DMS79 treated with DMSO at 0.1 percent for 48 hours (cell line): ENCODE measurements around the gene EXOC6B.

ENCODE experiments used
- DNase-seq: peaks from one replicate; lab custom pipeline; 2025; lab: John Stamatoyannopoulos, UW

Gene EXOC6B

DNA sequence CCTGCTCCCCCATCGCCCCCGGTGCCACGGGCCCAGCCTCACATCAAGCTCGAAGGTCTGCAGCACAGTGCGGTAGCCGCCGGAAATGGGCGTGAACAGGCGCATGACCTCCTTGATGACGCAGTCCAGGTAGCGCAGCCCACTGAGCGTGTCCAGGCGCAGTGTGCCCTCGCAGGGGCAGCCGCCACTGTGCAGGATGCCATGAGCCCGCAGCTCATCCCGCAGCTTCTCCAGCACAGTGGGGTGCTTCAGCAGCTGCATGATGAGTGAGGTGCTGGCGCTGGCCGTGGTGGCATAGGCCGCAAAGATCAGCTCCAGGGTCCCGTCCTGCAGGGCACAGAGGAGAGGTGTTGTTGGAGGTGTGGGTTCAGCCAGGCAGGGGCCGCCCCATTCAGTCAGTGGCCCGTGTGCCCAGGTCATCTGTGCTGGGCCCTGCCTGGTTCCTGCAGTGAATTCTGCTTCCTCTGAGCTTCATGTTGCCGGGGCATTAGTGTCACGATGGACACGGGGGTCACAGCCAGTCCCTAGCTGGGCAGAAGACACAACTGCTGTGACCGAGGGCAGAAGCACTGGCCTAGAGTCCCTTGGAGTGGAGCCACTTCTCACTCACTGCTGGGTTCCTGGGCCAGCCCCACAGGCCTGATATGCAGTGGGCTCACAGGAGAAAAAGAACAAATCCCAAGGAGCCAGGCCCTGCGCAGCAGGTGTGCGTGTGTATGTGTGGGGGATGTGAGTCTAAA, 692.7 kb downstream of the EXOC6B start:
- no peak for DNase-seq

DNA sequence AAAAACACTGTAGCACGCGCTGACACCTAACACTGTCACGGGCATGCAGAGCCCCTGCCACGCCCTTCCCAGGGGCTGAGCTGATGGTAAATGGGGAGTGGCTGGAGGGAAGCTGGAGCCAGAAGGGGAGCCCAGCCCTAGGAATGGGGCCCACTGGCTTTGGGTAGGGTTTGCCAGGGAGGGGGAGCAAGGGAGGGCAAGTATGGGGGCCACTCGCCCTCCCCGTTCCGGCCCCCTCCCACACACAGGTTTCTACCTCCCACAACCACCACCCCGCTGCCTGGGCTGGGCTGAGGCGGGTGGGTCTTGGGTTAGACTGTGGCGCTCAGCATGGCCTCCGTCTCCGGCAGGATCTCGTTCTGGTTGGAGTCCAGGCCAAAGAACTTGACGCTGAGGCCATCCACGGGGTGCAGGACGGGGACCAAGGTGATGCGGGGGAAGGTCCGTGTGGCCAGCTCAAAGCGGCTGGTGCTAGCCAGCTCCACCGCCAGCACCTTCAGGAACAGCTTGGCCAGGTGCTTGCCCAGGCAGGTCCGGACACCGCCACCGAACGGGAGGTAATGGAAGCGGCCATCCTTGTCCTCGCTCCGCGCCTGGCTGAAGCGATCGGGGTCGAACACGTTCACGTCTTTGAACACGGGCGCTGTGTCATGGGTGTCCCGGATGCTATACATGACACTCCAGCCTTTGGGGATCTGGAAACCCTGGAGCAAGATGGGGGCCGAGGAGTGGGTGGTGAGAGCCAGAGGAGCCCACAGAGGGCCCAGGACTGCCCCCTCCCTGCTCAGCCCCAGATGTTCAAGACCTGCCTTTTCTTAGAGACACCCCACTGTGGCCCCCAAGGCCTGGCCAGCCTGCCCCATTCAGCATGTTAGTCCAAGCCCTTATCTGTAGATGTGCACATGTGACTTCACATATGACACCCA, 693.7 kb downstream of the EXOC6B start:
- no peak for DNase-seq

DNA sequence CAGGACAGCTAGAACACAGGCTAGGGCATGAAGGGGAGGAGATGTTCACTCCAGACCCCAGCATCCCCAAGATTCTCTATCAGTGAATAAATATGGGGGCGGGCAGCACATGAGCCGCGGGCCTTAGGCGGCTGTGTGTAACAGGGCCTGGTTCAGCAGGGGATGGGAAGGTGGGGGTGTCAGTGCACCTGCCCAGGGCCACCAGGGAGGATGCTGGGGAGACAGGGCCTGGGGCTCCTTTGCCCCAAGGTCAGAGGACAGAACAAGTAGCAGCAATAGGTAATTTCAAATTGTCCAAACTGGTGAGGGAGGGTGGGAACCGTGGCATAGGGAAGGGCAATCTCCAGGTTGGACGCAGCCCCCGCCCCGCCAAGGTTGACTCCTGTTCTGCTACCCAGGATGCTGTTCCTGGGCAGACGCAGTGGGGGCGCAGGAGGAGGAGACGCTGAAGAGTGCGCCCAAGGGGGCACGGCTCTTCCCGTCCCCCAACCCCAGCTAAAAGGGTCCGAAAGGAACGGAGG, 694.4 kb downstream of the EXOC6B start:
- no peak for DNase-seq

DNA sequence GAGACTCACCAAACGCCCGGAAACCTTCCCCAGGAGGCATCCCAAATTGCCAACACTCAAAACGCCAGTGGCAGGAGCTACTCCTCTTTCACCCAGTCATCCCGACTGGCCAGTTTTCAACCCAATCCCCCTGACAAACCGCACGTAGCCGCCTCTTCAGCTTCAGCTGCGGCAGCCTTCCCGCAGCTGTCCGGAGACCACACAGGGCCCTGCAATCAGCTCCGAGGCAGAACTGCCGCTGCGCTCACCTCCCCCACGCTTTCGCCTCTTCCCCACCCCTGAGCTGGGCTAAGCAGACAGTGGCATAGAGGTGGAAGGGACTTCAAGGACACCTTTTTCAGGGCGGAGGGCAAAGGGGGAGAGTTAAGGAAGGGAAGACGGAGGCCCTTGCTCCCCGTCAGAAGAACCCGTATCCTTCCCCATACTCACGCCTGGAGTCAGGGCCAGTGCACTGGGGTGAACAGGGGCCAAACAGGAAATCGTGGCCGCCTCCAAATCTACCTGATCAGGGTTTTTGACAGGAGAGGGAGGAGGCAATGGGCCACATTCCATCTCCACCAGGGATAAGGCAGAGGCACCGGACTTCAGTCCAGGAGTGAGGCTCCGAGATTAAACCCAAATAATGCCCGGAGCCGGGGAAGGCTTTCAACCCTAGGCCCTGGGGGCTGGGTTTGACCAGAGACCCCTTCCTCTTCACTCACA, 695.0 kb downstream of the EXOC6B start:
- no peak for DNase-seq

DNA sequence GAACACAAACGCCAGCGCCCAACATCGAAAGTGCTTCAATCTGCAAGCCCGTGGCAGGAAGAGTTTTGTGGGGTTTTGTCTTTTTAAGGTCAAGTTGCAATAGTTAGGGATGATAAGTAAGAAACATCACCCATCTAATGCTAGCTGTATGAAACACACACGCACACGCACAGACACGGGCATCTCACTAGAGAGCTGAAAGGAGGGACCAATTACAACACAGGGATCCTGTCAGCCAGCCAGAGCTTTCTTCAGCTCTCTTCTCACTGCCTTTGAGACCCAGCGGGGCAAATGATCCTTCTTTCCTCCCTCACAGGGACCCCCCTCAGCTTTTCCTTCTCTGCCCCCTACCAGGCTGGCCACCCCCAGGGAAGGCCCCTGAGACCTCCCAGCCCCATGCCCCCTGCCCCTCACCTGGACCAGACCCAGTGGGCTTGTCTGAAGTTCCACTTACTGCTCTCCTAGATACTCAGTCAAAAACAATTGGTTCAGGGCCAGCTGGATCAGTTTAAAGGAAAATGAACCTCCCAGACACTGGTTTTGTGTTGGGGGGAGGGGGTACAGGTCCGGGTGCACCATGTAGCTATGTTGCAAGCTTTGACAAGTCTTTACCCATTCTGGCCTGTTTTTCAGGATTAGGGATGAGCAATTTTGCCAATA, 696.0 kb downstream of the EXOC6B start:
- DNase-seq, result no peak

DNA sequence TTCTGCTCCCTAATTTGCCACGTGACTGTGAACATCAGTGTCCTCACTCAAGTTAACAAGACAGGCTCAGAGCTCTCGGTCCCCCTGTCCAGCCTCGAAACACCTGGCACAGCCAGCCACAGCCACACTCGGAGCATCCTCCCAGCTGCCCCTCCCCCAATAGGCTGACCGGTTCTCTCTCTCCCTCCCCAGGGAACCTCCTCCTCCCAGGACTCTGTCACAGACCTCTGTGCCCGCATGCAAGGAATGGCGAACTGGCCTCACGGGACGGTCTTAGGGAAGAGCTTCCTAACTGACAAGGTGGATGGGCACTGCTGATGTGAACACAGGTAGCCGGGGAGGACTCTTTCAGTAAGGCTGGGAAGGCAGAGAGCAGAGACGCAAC, 697.0 kb downstream of the EXOC6B start:
- no peak for DNase-seq

DNA sequence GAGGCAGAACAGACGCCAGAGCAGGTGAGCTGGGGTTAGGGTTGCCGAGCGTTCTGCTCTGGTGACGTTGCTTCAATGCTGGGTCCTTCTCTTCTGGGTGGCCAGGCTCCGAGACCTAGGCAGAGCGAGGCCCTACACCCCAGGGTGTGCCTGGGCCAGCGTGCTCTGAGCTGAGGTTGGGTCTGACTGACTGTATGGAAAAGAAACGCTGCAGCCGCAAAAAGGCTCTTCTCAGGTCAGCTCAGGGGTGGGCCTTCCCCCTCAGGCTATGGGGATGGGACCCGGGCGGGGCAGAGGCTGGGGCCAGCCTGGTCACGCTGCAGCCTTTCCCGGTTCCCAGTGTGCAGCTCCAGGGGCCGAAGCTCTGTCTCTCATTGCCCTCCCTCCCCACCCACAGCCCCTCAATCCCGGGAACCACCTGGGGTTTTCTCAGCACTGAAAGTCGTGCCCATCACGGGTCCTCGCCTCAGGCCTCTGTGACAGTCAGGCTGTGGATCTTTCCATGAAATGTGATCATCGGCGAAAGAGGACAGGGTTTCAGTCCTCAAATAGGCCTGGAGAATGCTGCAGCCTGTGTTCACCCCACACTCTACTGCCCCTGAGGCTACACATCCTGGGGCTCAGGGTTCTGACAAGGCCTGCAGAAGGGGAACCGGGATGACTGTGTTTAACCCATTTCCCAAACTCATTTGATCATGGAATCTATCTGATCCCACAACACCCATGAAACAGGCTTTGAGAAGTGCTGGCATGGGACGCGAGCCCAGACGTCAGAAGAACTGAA, 697.6 kb downstream of the EXOC6B start:
- no peak for DNase-seq

DNA sequence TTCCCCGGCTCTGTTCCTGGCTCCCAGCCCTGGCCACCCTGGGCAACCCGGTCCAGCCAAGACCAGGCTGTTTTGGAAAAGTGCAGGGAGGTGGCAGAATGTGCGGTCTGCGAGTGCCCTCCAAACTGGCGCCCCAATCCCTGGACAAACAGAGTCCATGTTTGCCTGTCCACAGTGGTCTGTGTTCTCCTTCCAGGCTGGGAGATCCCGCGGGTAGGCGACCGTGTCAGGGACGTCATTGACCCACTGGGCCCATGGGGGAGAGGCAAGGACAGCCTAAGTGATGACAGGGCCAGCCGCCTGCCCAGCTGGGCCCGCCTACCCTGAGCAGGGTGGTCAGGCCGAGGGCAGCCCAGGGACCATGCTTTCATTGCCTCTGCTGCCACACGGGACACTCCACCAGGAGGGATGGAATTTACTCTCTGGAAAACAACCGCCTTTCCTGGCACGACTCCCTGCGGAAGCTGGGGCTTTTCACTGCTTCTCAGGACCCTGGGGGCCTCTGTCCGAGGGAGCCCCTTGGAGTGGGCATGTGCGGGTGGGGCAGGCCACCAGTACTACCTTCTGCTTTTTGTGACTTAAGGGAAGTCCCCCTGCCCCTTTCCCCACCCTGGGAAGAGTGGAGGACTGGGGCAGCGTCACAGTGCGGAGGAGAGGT, 698.3 kb downstream of the EXOC6B start:
- DNase-seq, result no peak

DNA sequence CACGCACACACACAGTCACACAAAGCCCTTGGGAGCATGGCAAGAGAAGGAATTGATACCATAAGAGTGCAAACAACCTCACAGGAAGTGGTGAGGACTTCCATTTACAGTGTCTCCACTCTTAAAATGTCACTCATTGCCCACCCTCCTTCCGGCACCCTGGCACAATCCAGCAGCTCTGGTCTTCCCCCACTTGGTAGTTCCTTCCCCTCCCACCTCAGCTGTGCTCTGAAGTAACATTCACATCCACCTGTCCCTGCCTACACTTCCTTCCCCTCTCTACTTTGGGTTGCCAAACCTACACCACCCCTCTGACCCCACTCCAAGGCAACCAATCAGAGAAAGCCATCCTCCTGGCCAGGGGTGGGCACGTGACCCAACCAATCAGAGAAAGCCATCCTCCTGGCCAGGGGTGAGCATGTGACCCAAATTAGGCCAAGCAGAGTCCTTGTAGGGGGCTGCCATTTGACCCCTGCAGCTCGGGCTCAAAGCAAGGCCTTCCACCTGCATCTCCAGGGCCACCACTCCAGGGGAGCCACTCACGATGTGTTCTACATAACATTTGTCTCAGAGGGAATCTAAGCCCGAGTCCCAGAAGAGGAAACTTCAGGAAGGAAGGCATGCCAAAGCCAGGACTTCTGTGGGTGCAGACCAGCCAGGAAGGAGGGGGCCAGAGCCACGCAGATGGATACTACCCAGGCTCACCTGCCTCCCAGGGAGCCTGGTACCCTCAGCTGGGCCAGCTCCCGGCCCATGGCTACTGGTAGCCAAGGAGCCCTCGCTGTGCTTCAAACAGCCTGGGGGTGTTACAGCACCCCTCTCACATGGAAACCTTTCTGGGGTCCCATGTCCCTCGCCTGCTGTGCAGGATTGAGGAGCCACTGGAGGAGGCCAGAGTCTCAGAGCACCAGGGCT, 699.4 kb downstream of the EXOC6B start:
- DNase-seq, result no peak
